ENCODE data around the gene PLXNA4.

- TF ChIP-seq CTCF (IDR thresholded peaks at IDR 0.05): no peak
- TF ChIP-seq EP300 (IDR thresholded peaks at IDR 0.05; ENCODE audit: low read depth): no peak
- TF ChIP-seq POLR2AphosphoS5 (IDR thresholded peaks at IDR 0.05): no peak
- no peak for TF ChIP-seq POLR2A (IDR thresholded peaks at IDR 0.05)
These were observed 450.2 kb downstream of the PLXNA4 start for GRCh38 chr7:132125872-132126595.
